Activated T-cell treated with anti-CD3 and anti-CD28 coated beads, Interleukin-2, amount 50 U/mL, for 4 hours (primary cell): ENCODE data around the gene CDH15. TPM values are rescaled to one million over a fixed set of nuclear protein-coding genes. Genes with fewer than 3 reads are reported as not detected.
"Not testable (repeated sequence)": the region's sequence is repeated elsewhere in the genome, so short reads cannot be mapped to it uniquely, and the experiment has no call there.

ENCODE experiments used
- ATAC-seq, 2 donors: fragments of 200-7000 bp; cut with Tn5 transposase; one replicate each; pipeline ENCODE4 v1.10.0; 2021
- DNase-seq: peaks from one replicate; pipeline ENCODE4 v3.0.0-alpha.2; 2020
- H3K27me3 Mint-ChIP-seq: one replicate; pipeline ENCODE4 v1.8.0; 2021; ENCODE audit warnings: low read depth, mixed read lengths
- H3K36me3 Mint-ChIP-seq: one replicate; pipeline ENCODE4 v1.8.0; 2022; ENCODE audit warnings: mixed read lengths; ENCODE audit not compliant: insufficient read depth
- H3K4me1 Mint-ChIP-seq: one replicate; pipeline ENCODE4 v1.8.0; 2021; ENCODE audit warnings: low read depth, mixed read lengths
- H3K4me3 Mint-ChIP-seq: one replicate; pipeline ENCODE4 v1.8.0; 2021; ENCODE audit warnings: mild to moderate bottlenecking, moderate library complexity, mixed read lengths
- H3K9me3 Mint-ChIP-seq: one replicate; pipeline ENCODE4 v1.8.0; 2021; ENCODE audit warnings: mixed read lengths
- total RNA-seq, 3 donors: library from RNA; stranded (reverse); gene quantifications; one replicate each; pipeline ENCODE4 v1.2.1, GENCODE V29; 2021

Gene CDH15
- total RNA-seq, 3 donors from 2014 or later, result not detected

- Mint-ChIP-seq H3K27me3 (no peaks in the 10 kb centered on the region), H3K4me1 (no peaks in the 10 kb centered on the region), H3K36me3 (no peaks in the 10 kb centered on the region), H3K4me3 (no peak overlapping the region), H3K9me3 (no peaks in the 10 kb centered on the region)
- no peak for DNase-seq
- ATAC-seq, result no peak
Measured at GRCh38 chr16:89157778-89158177, 13.8 kb upstream of the CDH15 start.

GRCh38 chr16:89159066-89159849 lies 12.3 kb upstream of the CDH15 start:
- Mint-ChIP-seq H3K4me1 (no peaks in the 10 kb centered on the region), H3K9me3 (no peaks in the 10 kb centered on the region), H3K4me3 (no peak overlapping the region), H3K27me3 (no peaks in the 10 kb centered on the region), H3K36me3 (no peaks in the 10 kb centered on the region)
- DNase-seq (no peak), ATAC-seq (no peak)

GRCh38 chr16:89159850-89160354 lies 11.6 kb upstream of the CDH15 start:
- H3K9me3 Mint-ChIP-seq, result no peaks in the 10 kb centered on the region
- H3K36me3 Mint-ChIP-seq, result no peaks in the 10 kb centered on the region
- no peak overlapping the region for H3K4me3 Mint-ChIP-seq
- no peak for DNase-seq
- H3K4me1 Mint-ChIP-seq, result no peaks in the 10 kb centered on the region
- H3K27me3 Mint-ChIP-seq, result no peaks in the 10 kb centered on the region
- no peak for ATAC-seq

- ATAC-seq (no peak), DNase-seq (no peak)
- H3K4me3 Mint-ChIP-seq, result no peak overlapping the region
- H3K4me1 Mint-ChIP-seq, result no peaks in the 10 kb centered on the region
- H3K27me3 Mint-ChIP-seq, result no peaks in the 10 kb centered on the region
- H3K9me3 Mint-ChIP-seq, result no peaks in the 10 kb centered on the region
- no peaks in the 10 kb centered on the region for H3K36me3 Mint-ChIP-seq
Measured at GRCh38 chr16:89160977-89161701, 10.4 kb upstream of the CDH15 start.

GRCh38 chr16:89161763-89162713 lies 9.5 kb upstream of the CDH15 start:
- Mint-ChIP-seq H3K9me3 (no peaks in the 10 kb centered on the region), H3K36me3 (no peaks in the 10 kb centered on the region)
- no peak for ATAC-seq

GRCh38 chr16:89163297-89163696 lies 8.3 kb upstream of the CDH15 start:
- Mint-ChIP-seq H3K9me3 (no peaks in the 10 kb centered on the region), H3K4me1 (no peaks in the 10 kb centered on the region), H3K36me3 (no peaks in the 10 kb centered on the region), H3K4me3 (no peak overlapping the region), H3K27me3 (peaks cover 6% of the 10 kb centered on the region)
- DNase-seq, result no peak
- no peak for ATAC-seq

More at GRCh38 chr16:89161763-89162713, 9.5 kb upstream of the CDH15 start:
- Mint-ChIP-seq H3K4me1 (no peaks in the 10 kb centered on the region), H3K27me3 (peaks cover 6% of the 10 kb centered on the region), H3K4me3 (no peak overlapping the region)
- no peak for DNase-seq

GRCh38 chr16:89164436-89164835 lies 7.1 kb upstream of the CDH15 start:
- DNase-seq (no peak), ATAC-seq (no peak)
- Mint-ChIP-seq H3K4me3 (no peak overlapping the region), H3K27me3 (peaks cover 6% of the 10 kb centered on the region), H3K9me3 (no peaks in the 10 kb centered on the region), H3K36me3 (no peaks in the 10 kb centered on the region), H3K4me1 (no peaks in the 10 kb centered on the region)

GRCh38 chr16:89164847-89165680 lies 6.5 kb upstream of the CDH15 start:
- ATAC-seq, result no peak
- Mint-ChIP-seq H3K36me3 (no peaks in the 10 kb centered on the region), H3K9me3 (no peaks in the 10 kb centered on the region), H3K4me1 (no peaks in the 10 kb centered on the region), H3K4me3 (no peak overlapping the region), H3K27me3 (peaks cover 6% of the 10 kb centered on the region)
- DNase-seq, result no peak

GRCh38 chr16:89165681-89165979 lies 5.9 kb upstream of the CDH15 start:
- DNase-seq, H3K27me3 Mint-ChIP-seq, H3K4me1 Mint-ChIP-seq, ATAC-seq, H3K4me3 Mint-ChIP-seq, H3K9me3 Mint-ChIP-seq, H3K36me3 Mint-ChIP-seq: not testable (repeated sequence)

GRCh38 chr16:89166696-89167424 lies 4.7 kb upstream of the CDH15 start:
- ATAC-seq (no peak), DNase-seq (no peak)
- Mint-ChIP-seq H3K9me3 (no peaks in the 10 kb centered on the region), H3K4me1 (peaks cover 6% of the 10 kb centered on the region), H3K27me3 (peaks cover 6% of the 10 kb centered on the region), H3K4me3 (no peak overlapping the region), H3K36me3 (no peaks in the 10 kb centered on the region)

GRCh38 chr16:89167425-89167941 lies 4.1 kb upstream of the CDH15 start:
- no peaks in the 10 kb centered on the region for H3K9me3 Mint-ChIP-seq
- ATAC-seq (peak; percentile 29 to 32), DNase-seq (peak; percentile 87)
- H3K27me3 Mint-ChIP-seq, result peaks cover 6% of the 10 kb centered on the region
- no peak overlapping the region for H3K4me3 Mint-ChIP-seq
- no peaks in the 10 kb centered on the region for H3K36me3 Mint-ChIP-seq
- peaks cover 6% of the 10 kb centered on the region for H3K4me1 Mint-ChIP-seq

- peaks cover 6% of the 10 kb centered on the region for H3K4me1 Mint-ChIP-seq
- ATAC-seq (no peak), DNase-seq (no peak)
- H3K36me3 Mint-ChIP-seq, result no peaks in the 10 kb centered on the region
- no peaks in the 10 kb centered on the region for H3K9me3 Mint-ChIP-seq
- no peak overlapping the region for H3K4me3 Mint-ChIP-seq
- H3K27me3 Mint-ChIP-seq, result peaks cover 6% of the 10 kb centered on the region
Measured at GRCh38 chr16:89168381-89169189, 3.0 kb upstream of the CDH15 start.
